NCI-H524 treated with DMSO at 0.1 percent for 48 hours (cell line): ENCODE results near the gene HIPK2.
"Not testable (repeated sequence)": the region's sequence is repeated elsewhere in the genome, so short reads cannot be mapped to it uniquely, and the experiment has no call there.

Experiments used
- DNase-seq: peaks from one replicate; lab custom pipeline; 2025; lab: John Stamatoyannopoulos, UW

The HIPK2 gene

DNA sequence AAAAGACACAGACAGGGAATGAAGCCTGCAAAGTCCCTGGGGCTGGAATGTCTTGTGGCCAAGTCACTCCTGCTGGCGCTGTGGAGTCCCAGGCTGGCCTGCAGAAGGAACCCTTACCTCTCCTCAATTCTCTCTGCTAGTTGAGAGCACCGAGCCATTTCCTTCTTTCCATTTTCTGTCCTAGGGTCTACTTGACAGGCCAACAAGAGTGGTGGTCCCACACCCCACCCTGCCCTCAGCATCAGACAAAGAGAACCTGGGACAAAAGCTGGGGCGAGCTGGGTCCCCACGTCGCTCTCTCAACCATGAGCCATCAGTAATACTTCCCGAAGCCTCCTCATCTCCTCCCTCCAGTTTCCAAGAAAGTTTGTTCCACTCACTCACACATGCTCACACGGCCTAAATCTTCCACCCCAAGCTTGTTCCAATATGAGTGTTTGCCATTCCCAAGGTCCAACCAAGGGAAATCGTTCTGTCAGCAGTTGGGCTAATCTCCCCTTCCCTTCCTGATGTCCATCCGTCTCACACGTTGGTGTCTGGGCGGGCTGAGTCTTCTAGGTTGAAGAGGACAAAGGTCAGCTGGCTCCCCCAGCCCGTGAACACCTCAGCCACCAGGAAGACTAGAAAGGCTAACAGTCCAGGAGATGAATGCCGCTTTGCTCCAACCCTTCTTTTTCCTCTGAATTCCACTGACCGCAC lies 210.0 kb downstream of the HIPK2 start:
- no peak for DNase-seq

DNA sequence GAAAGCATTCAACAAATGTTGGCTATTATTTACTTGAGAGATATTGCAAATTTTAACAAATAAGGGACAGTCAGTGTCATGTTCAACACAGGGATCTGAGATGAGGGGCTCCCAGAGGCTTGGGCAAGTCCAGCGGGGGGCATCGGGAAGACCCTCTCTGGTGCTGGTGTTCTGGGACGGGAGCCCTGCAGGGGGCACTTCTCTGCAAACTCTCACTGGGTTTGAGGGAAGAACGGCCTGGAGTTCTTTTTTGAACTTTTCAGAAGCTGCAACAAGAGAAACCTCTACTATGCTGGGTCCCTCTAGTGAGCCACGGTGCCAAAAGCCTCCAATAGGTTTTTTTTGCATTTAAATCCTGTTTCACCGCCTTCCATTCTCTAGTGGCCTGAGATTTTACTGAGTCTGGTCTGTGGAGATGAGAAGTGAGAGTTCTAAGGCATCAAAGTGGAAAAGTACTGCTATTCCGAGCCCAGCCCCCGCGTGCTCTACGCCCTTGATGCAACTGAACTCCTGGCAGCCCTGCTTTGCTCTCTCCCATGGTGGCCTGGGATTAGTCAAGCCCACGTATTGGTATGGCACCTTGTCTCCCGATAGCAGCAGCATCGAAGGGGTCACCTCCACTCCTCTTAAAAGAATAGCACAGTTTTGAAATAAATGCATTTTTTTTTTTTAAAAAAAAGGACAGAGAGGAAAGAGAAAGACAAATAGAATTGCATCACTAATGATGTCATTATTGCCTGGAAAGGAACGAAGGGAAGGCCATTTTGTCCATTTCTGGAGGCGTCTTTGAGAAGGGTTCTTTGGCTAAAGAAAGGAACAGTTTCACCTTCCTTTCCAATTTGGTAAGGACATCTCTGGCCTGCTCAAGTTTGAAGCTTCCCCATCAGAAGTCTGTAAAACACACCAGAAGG lies 210.8 kb downstream of the HIPK2 start:
- no peak for DNase-seq

DNA sequence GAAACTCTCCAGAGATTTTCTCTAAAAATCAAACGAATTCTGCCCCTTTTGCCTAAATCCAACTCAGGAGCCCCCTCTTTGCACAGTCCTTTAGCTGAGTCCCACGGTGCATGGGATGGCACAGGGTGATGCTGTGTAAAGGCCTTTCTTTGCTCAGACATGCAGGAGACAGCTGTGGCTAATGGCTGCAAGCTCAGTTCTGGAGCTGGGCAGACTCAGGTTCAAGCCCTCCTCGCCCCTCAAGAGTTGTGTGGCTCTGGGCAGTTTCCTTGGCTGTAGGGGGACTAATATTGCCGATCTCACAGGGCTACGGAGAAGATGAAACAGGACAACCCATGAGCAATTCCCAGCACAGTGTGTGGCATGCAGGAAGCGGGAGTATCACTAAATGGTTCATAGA lies 211.7 kb downstream of the HIPK2 start:
- no peak for DNase-seq

DNA sequence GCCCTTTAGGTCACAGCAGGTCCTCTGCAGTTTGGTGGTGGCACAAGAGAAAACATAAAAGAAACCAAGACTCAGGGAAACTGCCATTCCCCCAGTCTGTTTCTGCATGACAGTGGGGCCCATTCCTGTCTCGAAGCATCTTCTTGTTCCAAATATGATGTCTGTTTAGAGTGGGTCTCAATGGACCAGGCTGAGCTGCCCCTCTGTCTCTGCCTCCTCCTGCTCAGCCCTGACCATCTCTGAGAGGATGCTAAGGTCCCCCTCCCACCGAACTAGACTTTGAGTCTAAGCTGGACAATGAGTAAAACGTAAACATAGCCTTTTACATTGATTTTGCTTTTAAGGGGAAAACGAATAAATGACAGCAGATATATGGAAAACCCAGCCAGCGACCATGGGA lies 213.9 kb downstream of the HIPK2 start:
- no peak for DNase-seq

DNA sequence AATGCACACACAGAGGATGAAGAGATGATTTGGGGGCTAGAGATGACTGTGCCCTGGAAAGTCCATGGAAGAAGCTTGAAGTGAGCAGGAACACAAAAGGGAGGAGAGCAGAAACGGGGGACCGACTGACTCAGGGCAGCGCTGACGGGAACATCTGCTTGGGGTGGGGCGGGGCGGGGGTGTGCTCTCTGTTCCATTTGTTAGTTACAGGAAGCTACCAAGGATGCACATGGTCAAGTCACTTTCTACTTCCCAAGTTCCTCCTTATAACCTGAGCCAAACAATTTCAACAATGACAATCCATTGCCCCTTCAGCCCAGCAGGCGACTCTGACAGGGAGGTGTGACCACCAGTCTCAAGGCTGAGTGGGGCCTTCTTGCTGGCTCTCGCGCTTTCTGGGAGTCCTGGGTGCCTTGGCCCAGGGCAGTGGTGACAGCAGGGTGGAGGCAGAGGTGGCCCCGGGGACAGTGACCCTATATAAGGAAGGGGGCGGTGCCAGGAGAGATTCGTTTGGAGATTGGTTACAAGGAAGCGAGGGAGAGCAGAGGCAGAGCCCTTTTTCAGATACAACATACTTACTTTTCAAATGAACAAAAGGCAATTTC lies 214.7 kb downstream of the HIPK2 start:
- no peak for DNase-seq

DNA sequence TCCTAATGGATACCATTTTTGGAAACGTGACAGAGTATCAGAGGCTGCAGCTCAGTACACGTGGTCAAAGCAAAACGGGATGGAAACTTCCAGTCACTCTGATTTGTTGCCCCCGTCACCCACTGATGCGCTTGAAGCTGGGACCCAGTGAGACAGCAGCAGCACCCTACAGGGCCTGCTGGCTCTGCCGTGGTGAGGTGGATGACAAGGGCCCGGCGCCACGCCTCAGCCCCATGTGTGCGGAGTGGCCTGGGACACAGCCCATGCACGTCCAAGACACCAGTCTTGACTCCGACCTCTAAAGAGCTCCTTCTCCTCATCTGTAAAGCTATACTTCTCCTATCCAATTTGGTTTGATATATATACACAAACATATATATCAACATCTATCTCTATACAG lies 215.3 kb downstream of the HIPK2 start:
- DNase-seq = no peak

DNA sequence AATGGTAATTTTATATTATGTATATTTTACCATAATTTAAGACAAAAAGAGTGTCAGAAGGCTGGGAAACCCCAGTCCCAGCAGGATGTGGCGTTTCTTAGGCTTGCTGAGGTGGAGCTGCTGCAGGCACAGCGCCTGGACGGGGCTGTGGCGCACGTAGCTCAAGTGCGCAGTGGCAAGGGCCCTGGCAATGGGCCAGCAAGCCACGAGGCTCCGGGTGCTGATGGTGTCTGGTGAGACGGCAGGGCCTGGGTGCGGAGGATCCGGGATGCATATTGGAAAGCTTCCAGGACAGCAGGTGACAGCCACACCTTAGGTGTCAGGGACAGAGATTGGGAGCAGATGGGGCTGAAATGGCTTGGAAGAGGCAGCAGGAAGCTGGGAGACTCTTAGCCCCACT lies 217.1 kb downstream of the HIPK2 start:
- DNase-seq = peak; percentile 91

DNA sequence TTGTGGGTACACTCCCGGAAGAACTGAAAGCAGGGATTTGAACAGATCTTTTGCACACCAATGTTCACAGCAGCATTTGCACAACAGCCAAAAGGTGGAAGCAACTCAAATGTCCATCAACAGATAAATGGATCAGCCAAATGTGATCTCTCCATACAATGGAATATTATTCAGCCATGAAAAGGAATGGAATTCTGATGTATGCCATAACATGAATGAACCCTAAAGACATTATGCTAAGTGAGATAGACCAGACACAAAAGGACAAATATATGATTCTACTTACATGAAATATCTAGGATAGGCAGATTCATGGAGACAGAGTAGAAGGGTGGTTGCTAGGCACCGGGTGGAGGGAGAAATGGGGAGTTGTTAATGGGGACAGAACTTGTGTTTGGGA lies 217.6 kb downstream of the HIPK2 start:
- no peak for DNase-seq

DNA sequence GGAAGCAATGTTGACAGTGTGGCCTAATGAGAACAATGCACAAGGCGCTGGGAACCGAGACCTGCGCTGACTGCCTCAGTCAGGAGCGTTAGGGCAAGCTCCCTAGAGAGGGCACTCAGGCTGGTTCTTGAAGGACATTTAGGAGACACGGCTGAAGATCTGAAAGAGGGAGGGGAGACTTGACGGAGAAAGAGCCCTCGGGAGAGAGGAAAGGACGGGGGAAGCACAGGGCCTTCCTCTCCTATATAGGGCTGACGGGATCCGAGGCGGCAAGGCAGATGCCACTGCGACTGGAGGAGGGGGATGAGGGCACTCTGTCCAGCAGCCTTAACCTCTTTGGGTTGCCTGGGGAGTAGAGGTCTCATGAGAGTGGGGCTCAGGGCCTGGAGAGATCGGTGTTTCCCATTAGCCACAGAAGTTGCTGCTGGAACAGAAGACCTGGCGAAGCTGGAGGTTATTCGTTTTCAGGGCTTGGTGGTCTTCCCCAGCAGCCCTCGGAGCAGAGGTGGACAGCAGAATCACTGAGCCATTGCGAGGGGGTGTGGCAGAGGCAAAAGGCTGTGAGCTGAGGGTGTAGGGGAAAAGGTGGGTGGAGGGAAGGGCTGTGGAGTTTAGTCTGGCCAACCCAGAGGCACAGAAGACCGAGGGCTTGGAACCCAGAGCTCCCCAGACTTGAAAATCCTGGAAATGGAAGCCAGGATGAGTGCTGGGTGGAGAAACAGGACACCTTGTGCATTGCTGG lies 218.3 kb downstream of the HIPK2 start:
- no peak for DNase-seq

DNA sequence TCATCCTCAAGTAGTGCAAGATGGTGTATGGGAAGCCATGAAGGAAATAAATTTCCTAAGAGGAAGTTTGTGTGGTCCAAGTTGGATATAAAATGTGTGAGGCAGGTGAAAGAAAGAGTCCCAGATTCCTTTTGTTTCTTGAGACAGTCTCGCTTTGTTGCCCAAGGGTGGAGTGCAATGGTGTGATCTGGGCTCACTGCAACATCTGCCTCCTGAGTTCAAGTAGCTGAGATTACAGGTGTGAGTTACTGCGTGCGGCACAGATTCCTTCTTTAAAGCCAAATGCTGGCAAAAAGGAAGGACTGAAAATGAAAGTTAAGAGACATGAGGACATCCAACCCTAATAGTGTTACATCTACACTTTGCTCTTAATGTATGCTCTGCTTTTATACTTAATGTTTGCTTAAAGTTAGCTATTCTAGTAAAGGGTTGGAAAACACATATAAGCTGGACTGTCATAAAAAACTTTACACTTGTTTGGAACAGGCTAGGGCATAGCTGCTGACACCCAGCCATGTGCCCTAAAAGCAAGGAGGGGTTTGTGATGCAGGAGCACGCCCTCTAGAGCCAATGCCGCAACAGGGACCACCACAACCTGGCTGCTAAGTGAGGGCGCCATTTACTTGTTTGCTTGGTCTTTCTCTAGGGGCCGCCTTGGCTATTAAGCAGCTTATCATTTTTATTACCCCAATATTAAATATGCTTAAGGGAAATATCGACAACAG lies 219.8 kb downstream of the HIPK2 start:
- peak; percentile 14 for DNase-seq

DNA sequence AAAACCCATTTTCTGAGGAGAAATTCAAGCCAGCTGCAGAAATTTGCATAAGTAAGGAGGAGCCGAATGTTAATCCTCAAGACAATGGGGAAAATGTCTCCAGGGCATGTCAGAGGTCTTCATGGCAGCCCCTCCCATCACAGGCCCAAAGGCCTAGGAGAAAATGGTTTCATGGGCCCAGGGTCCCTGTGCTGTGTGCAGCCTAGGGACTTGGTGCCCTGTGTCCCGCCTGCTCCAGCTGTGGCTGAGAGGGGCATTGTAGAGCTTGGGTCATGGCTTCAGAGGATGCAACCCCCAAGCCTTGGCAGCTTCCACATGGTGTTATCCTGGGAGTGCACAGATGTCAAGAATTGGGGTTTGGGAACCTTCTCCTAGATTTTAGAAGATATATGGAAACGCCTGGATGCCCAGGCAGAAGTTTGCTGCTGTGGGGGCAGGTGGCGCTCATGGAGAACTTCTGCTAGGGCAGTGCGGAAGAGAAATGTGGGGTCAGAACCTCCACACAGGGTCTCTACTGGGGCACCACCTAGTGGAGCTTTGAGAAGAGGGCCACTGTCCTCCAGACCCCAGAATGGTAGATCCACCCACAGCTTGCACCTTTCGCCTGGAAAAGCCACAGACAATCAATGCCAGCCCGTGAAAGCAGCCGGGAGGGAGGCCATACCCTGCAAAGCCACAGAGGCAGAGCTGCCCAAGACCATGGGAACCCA lies 223.7 kb downstream of the HIPK2 start:
- not testable (repeated sequence) for DNase-seq

DNA sequence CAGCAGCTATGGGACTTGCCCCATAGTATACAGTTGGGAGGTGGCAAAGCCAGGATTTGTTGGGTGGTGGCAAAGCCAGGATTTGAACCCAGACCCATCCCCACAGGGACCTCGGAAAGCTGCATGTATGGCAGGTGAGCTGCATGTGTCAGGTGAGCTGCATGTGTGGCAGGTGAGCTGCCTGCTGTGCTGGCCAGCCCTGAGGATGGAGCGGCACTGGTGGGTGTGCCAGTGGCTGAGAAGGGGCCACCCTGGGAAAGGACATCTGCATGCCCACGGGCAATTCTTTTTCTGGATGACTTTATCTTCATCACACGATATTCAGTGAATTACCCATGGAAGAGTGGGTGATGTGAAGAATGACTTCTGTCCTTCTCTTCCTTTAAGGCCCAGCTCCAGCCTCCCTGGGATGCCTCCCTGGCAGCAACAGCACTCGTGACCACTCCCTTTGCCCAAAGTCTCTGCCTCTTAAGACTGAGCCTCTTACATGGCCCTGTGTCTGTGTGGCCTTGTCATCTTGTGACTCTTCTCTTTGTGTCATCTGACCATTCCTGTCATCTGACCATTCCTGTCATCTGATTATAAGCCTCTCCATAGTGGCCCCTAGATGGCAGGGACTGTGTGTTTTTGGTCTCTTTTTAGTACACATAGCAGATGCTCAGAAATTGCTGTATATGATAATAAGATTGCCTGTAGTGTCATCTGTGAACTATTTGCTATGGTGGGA lies 229.3 kb downstream of the HIPK2 start:
- no peak for DNase-seq

DNA sequence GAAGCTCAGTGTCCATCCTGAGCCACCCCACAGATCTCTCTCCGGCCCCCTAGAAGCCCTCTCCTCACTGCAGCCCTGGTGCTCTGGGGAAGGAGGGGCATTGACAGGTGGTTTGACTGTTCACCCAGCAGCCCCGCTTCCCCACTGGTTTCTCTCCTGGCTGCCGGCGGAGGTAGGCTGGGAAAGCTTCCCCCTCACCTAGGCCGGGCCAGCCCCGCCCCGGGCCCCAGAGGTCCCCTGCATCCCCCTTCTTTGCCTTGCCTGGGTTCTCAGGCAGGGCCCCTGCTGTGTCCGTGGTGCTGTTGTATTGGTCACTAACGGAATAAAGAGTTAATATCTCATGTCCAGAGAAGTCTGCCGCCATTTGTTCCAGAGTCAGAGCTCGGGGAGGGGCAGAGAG lies 233.2 kb downstream of the HIPK2 start:
- no peak for DNase-seq

DNA sequence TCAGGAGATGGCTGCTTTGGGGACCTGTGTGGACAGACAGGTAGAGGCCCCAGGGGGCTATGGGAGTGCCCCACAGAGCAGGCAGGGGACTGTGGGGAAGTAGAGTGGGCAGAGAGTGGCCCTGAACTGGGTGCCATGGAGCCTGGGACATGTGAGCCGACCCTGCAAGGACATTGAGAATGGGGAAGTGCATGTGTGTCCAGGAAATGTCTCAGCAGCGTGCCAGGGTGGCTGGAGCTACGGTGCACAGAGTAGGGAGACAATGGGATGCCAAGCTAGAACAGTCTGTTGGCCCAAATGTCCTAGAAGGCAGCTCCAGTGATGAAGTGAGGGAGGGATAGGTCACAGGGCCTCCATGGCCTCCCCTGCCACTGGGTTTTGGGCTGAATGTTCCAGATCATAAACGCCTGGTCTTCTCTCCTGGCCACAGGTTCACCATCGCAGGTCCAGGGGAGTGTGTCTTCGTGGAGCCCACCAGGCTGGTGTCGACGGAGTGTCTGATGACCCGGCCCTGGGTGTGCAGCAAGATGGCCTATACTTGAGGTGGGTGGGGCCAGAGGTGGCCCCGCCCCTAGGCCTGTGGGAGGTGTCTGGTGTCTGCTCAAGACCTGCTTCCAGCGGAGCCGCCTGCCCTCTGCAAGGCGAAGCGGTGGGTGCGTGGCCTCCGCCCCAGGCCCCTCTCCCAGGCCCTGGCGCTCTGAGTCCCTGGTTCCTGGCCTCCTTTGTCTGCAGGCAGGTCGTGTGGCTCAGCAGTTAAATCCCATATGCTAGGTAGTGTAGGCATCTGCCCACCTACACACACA lies 233.8 kb downstream of the HIPK2 start:
- no peak for DNase-seq

DNA sequence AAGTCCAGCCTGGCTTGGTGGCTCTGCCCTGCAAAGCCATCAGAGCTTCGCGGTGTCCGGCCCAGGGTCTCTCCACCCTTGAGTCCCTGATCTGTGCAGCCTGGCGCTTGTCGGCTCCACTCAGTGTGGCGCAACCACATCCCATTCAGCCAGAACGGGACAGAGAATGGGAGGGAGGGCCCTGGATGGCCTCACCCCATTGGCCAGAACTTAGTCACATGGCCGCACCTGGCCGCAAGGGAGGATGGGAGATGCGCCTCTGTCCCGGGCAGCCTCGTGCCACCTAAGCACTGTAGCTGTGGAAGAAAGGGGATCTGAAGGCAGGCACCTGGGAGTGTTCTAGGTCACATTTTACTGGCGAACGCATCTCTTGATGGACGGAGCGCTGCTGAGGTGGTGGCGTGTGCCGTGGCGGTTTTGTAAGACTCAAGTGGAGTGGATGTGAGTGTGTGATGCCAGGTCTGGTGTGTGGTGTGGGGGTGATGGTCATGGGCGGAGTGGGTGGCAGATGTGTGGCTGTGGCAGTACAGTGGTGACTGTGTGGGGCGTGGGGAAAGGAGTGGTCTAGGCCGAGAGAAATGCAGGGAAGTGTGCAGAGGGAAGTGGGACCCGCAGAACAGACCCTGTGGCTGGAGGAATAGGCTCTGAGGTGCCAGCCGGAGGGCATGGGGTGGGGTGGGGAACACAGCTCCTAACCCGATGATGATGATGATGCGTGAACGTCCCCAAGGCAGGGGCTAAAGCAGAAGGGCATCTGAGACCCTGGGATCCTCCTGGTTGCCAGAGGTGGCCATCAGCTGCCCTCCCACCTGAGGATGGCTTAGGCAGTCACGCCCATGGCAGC lies 235.3 kb downstream of the HIPK2 start:
- DNase-seq = no peak

DNA sequence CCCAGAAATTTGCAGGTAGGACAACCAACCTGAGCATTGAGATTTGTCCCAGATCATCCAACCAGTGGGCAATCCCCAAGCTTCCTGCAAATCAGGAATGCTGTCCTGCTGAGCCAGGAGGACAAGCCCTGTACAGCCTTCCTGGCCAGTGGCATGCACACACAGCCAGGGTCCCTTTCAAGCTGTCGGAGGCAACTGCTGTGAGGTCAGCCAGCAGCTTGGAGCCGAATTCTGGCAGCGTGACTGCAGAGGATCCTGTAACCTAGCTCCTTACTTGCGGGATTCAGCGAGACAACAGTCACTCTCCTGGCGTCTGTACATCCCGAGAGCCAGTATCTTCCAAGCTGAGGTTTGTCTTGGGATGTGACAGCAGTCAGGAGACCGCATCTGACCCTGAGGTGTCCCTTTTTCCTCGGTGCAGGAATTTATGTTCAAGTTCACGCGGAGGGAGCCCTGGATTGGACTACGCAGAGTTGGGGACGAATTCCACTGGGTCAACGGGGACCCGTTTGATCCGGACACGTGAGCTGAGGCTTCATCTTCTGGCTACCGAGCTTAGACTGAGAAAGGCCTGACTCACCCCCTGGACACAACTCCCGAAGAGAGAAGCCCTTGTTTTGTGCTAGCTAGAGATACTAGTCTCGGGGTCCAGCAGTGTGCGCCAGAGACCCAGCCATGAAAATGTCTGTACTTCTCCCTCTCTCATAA lies 236.0 kb downstream of the HIPK2 start:
- no peak for DNase-seq

DNA sequence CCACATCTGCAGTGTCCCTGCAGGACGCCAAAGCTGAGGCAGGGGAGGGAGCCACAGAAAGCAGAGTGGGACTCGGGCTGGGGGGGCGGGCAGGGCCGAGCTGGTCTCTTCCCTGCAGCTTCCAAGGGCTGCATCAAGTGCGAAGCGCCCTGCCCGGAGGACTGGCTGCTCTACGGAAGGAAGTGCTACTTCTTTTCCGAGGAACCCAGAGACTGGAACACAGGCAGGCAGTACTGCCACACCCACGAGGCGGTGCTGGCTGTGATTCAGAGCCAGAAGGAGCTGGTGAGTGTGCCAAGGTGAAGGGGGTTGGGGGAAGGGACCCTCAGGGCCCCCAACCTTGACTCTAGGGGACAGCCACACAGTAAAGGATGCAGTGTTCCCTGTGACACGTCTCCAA lies 237.6 kb downstream of the HIPK2 start:
- no peak for DNase-seq
